GM13977 (cell line): ENCODE data around the gene CBFA2T3.

Experiments used
- DNase-seq: peaks from one replicate; pipeline ENCODE4 v3.0.0; 2012; ENCODE audit warnings: low spot score
- CTCF ChIP-seq: IDR thresholded peaks from 2 replicates; pipeline ENCODE4 v1.5.1; 2012; ENCODE audit warnings: mild to moderate bottlenecking, control low read depth; ENCODE audit not compliant: insufficient read depth; ENCODE audit errors: extremely low read depth, missing control alignments
- in situ Hi-C: fragments of 300-500 bp; cut with MboI; formaldehyde crosslinking; loops from one replicate; pipeline ENCODE4 v1.12.0; 2022; ENCODE audit warnings: low sequenced_read_pairs, low pct_unique_long_range_greater_than_20kb, mixed read lengths, inconsistent platforms; ENCODE audit not compliant: unreplicated experiment

Gene CBFA2T3

GRCh38 chr16:88866151-88866920 is 110.7 kb downstream of the CBFA2T3 start, which contains the start of gene PABPN1L:
Gene PABPN1L, minus strand, starts transcription at chr16:88866660. Its CDS starts 54 bp downstream, at chr16:88866606.
- in situ Hi-C loops: no loop called here
- DNase-seq: no peak
- no peak for TF ChIP-seq CTCF

GRCh38 chr16:88865742-88866141 is 111.3 kb downstream of the CBFA2T3 start:
- TF ChIP-seq CTCF: no peak
- in situ Hi-C loops: no loop called here
- DNase-seq: no peak

- in situ Hi-C loops: no loop called here
- DNase-seq: no peak
- TF ChIP-seq CTCF: no peak
Measured at GRCh38 chr16:88865310-88865709, 111.7 kb downstream of the CBFA2T3 start.

- in situ Hi-C loops: no loop called here
- no peak for DNase-seq
- no peak for TF ChIP-seq CTCF
Measured at GRCh38 chr16:88864521-88864920, 112.5 kb downstream of the CBFA2T3 start.

- TF ChIP-seq CTCF: no peak
- in situ Hi-C loops: no loop called here
- no peak for DNase-seq
Measured at GRCh38 chr16:88864099-88864498, 112.9 kb downstream of the CBFA2T3 start.

- in situ Hi-C loops: no loop called here
- TF ChIP-seq CTCF: no peak
- DNase-seq: no peak
Measured at GRCh38 chr16:88863426-88863825, 113.6 kb downstream of the CBFA2T3 start.
